Activated CD4-positive, alpha-beta T cell treated with anti-CD3 and anti-CD28 coated beads for 24 hours (primary cell): ENCODE results near the gene PCGF3.
"Not testable (repeated sequence)": the region's sequence is repeated elsewhere in the genome, so short reads cannot be mapped to it uniquely, and the experiment has no call there.

Source experiments
- DNase-seq, 2 donors: peaks; one replicate each; pipeline ENCODE4 v3.0.0-alpha.2; 2020; ENCODE audit warnings: low read depth in 2 of 2

The PCGF3 gene

DNA sequence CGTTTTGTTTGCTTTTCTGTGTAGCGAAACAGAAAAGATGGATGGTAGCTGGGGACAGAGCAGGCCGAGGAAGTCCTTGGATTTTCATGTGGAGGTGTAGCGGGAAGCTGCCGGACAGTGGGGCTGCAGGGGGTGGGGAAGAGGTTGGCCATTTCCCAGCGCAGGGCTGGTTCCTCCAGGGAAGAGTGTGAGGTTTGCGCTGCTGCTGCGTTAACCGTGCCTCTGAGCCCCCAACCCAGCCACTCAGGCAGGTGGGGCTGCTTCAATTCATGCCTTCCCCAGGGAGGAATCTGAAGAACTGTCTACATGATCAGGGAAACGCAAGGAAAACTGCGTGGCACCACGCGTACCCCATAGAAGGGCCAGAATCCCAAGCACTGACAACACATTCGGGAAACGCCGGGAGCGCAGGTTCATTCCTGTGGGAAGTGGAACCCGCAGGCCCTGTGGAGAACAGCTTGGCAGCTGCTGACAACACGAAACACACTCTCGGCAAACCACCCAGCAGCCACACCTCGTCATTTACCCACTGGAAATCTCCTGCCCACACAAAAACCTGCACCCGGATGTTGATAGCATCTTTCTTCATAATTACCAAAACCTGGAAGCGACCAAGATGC, 57.7 kb downstream of the PCGF3 start:
- no peak for DNase-seq

GRCh38 chr4:763922-764321, 58.3 kb downstream of the PCGF3 start:
- DNase-seq: no peak

- DNase-seq: no peak
These were observed 59.0 kb downstream of the PCGF3 start for GRCh38 chr4:764405-765169.

DNA sequence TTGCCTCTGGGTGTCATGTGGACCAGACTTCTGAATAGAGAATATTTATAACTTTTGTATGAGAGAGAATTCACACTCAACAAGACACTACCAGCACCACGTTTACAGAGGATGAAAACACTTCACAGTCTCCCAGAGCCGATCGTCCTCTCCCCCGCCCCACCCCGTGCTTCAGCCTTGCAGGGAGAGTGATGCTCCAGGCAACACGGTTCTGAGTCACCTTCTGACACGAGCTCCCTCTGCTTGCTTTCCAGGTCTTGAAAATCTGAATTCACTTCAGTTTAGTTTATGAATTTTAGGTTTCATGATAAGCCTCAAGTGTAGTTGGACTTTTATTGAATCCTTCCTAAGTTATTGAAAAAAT, 60.5 kb downstream of the PCGF3 start:
- DNase-seq: no peak

DNA sequence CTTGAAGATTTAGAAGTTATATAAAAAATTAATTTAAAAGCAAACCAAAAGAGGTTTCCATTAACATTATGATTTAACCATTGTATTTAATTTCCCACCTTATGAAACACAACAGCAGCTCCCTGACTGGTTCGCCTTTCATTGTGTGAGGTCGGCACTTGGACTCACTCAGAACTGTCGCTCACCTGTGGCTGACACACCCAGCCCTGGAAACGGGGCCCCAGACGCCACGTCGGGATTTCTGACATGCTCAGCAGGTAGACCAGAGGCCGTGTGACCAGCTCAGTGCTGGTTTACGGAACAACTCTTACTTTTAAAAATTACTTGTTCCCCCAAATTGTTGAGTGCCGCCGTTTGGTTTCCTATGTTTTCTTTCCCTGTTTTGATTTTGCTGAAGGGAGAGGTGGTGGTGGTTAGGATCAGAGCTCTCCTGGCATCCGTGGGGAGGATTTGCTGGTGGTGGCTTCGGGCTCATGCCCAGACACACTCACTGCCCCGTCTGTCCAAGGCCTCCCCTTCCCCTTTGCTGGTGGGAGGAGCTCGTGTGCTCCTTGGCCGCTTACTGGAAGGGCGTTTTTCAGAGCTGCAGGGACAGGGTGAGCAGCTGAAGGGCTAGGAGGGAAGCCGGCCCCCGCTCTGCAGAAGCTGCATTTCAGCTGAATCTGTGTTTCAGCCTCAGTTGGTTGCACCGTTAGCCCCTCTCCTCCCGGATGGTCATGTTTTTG, 61.1 kb downstream of the PCGF3 start:
- no peak for DNase-seq

DNA sequence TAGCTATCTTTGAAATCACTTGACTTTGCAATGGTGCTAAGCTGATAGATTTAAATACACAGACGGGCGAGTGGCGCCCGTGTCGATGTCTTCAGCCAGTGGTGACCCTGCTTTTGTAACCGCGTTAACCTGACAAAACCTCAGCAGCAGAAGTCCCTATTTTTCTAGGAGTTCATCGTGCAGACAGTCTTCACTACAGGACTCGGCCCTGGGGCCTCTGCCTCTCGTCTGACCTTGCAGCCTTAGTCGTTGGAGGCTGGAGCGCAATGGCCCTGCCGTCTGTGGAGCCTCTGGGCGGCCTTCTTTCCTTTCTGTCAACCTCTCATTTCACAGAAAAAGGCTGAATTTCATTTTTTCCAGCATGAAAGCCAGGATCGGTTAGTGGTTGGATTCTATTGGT, 62.4 kb downstream of the PCGF3 start:
- no peak for DNase-seq

- no peak for DNase-seq
These were observed 63.4 kb downstream of the PCGF3 start for GRCh38 chr4:768995-769394.

DNA sequence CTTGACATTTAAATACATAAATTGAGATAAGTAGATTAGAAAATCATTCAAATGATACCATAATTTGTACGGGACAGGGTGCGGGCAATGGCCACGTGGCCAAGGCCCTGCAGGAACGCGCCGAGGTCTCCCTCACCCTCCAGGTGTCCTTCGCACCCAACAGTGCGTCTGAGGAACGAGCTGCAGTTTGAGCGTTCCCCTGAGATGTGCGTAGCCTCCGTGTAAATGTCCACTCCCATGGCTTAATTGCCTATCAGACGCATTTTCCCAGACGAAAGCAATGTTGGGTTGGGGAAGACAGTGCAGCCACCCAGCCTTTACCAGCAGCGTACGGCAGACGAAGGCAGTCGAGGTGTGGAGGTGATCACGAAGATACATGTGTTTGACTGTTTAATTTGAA, 63.9 kb downstream of the PCGF3 start:
- DNase-seq: no peak

- no peak for DNase-seq
These were observed 64.4 kb downstream of the PCGF3 start for GRCh38 chr4:770022-770421.

DNA sequence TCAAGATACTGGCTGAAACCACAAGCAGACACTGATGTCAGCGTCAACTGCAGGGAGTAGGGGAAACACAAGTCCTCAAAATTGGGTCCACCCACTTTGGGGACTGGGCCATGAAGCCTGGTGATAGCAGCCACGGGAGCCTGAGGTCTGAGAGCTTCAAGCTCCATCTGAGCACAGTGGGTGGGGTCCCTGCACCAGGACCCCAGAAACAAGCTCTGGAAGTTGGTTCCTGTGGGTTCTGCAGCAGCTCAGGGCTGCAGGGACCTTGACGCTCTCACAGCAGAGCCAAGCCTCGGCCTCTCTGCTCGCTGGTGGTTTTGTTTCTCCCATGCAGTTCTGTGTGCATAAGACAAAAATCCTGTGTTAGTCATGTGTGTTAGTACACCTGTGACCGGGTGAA, 65.8 kb downstream of the PCGF3 start:
- DNase-seq: no peak

DNA sequence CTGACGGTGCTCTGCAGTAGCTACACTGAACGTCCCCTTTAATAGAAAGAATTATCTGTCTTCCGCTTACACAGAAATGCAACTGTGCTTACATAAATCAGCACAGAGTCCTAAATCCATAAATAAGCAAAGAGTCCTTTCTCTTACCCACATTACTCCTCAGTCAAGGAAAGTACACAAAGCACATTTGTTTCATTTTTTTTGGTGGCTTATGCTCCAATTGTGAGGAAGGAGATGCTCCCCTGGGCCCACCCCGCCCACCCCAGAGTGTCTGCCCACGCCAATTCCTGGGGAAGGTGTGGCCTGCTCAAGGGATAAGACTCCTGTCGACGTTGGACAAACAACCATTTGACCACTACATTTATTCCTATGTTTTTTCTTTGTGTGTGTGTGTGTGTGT, 66.5 kb downstream of the PCGF3 start:
- no peak for DNase-seq

DNA sequence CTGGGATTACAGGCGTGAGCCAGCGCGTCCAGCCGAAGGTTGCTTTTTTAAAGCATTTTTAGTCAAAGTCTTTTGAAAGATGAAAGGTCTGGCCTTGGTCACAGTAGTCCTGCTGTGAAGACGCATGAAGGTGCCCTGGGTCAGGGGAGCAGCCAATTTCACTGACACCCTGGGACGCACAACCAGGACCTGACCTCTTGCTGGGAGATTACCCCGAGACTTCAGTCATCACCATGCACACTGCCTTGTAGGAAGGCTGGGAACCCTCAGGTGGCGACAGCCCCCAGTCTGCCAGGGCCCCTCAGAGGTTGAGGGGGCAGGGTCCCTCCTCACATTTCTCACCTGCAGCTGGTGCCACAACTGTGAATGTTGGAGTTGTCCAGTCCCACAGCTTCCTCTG, 67.1 kb downstream of the PCGF3 start:
- no peak for DNase-seq

GRCh38 chr4:773214-773613, 67.6 kb downstream of the PCGF3 start:
- DNase-seq: no peak

DNA sequence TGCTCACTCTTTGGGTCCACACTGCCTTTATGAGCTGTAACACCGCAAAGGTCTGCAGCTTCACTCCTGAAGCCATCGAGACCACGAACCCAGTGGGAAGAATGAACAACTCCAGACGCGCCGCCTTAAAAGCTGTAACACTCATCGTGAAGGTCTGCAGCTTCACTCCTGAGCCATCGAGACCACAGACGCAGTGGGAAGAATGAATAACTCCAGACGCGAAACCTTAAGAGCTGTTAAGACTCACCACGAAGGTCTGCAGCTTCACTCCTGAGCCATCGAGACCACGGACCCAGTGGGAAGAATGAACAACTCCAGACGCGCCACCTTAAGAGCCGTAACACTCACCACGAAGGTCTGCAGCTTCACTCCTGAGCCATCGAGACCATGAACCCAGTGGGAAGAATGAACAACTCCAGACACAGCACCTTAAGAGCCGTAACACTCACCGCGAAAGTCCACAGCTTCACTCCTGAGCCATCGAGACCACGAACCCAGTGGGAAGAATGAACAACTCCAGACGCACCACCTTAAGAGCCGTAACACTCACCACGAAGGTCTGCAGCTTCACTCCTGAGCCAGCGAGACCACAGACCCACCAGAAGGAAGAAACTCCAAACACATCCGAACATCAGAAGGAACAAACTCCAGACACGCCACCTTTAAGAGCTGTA, 68.9 kb downstream of the PCGF3 start:
- not testable (repeated sequence) for DNase-seq

- not testable (repeated sequence) for DNase-seq
These were observed 69.9 kb downstream of the PCGF3 start for GRCh38 chr4:775485-775884.

GRCh38 chr4:776743-777441, 71.3 kb downstream of the PCGF3 start:
- DNase-seq: no peak

DNA sequence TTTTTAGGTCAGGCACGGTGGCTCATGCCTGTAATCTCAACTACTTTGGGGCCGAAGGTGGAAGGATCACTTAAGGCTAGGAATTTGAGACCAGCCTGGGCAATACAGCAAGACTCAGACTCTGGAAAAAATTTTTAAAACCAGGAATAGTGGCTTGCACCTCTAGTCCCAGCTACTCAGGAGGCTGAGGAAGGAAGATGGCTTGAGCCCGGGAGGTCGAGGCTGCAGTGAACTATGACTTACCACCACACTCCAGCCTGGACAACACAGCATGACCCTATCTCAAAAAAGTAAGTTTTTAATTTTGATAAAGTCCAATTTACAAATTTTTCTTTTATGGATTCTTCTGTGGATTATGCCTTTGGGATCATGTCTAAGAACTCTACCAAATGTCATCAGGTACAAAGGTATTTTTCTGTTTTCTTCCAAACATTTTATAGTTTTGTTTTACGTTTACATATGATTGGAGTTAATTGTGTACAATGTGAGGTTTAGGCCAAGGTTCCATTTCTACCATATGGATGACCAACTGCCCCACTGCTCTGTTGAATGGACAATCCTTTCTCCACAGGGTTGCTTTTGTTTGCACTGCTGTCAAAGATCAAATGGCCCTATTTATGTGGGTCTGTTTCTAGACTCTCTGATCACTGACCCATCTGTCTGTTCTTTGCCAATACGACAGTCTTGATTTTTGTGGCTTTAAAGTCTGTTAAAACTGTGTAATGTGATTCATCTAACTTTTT, 72.1 kb downstream of the PCGF3 start:
- no peak for DNase-seq

DNA sequence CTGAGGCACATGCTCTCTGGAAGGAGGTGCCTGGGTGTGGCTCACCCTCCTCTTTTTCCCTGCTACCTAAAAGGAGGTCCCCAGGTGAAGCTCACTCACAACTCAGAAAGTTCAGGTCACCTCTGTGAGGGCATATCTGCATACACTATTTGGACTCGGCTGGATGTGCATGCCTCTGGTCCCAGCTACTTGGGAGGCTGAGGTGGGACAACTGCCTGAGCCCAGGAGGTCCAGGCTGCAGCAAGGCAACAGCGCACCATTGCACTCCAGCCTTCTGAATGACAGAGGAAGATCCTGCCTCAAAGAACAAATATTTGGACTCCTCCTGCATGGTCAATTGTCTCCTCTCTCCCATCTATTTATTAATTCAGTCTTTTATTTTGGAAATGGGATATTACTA, 73.9 kb downstream of the PCGF3 start:
- no peak for DNase-seq

DNA sequence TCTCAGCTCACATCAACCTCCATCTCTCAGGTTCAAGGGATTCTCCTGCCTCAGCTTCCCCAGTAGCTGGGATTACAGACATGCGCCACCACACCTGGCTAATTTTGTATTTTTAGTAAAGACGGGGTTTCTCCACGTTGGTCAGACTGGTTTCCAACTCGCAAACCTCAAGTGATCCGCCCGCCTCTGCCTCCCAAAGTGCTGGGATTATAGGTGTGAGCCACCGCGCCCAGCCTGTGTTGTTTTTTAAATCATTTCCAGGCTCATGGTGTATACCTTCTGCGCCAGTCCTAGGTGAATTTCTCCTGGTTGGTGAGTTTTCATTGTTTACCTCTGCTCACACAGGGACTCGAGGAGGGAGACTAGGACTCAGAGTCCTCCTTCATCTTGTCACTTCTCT, 74.6 kb downstream of the PCGF3 start:
- not testable (repeated sequence) for DNase-seq

- no peak for DNase-seq
These were observed 75.3 kb downstream of the PCGF3 start for GRCh38 chr4:780716-781492.
